Liver (tissue), 9 donors: Measurements from ENCODE around the gene TESK2. TPM values are rescaled to one million over a fixed set of nuclear protein-coding genes. Genes with fewer than 3 reads are reported as not detected.

ENCODE experiments used
- DNase-seq: peaks from one replicate; pipeline ENCODE4 v3.0.0-alpha.2; 2017; ENCODE audit warnings: low spot score
- H3K27ac ChIP-seq, 2 donors: one replicate each; pipeline ENCODE4 v1.7.0; 2013; ENCODE audit warnings: inconsistent platforms in 2 of 2, low read length in 2 of 2, control low read depth in 1 of 2, low read depth in 1 of 2, mild to moderate bottlenecking in 1 of 2
- H3K27me3 ChIP-seq, 4 donors: one replicate each; pipeline versions ENCODE4 v1.6.1 to v1.7.0; 2013; ENCODE audit warnings: low read length in 3 of 4, inconsistent platforms in 1 of 4, mild to moderate bottlenecking in 1 of 4, moderate library complexity in 1 of 4; ENCODE audit not compliant: control insufficient read depth in 4 of 4, insufficient read depth in 4 of 4
- H3K36me3 ChIP-seq, 4 donors: one replicate each; pipeline versions ENCODE4 v1.6.1 to v1.7.0; 2013; ENCODE audit warnings: low read length in 3 of 4, mild to moderate bottlenecking in 3 of 4, low read depth in 1 of 4, moderate library complexity in 1 of 4; ENCODE audit not compliant: control insufficient read depth in 4 of 4, insufficient read depth in 3 of 4
- H3K4me1 ChIP-seq, 4 donors: one replicate each; pipeline versions ENCODE4 v1.6.1 to v1.7.0; 2013; ENCODE audit warnings: low read length in 3 of 4, mild to moderate bottlenecking in 3 of 4, moderate library complexity in 1 of 4; ENCODE audit not compliant: control insufficient read depth in 4 of 4, insufficient read depth in 4 of 4
- H3K4me3 ChIP-seq, 3 donors: one replicate each; pipeline versions ENCODE4 v1.6.1 to v1.7.0; 2013; ENCODE audit warnings: low read length in 3 of 3, control low read depth in 1 of 3, low read depth in 1 of 3, mild to moderate bottlenecking in 1 of 3
- H3K9ac ChIP-seq, 2 donors: one replicate each; pipeline ENCODE4 v1.7.0; 2013; ENCODE audit warnings: low read length in 2 of 2, mild to moderate bottlenecking in 2 of 2, moderate library complexity in 2 of 2, control low read depth in 1 of 2, low read depth in 1 of 2
- H3K9me3 ChIP-seq, 4 donors: one replicate each; pipeline versions ENCODE4 v1.6.1 to v1.7.0; 2013; ENCODE audit warnings: low read length in 3 of 4; ENCODE audit not compliant: control insufficient read depth in 4 of 4
- ATF3 ChIP-seq: IDR thresholded peaks from 2 replicates; pipeline ENCODE4 v1.6.1; 2016; ENCODE audit warnings: antibody characterized with exemption
- CTCF ChIP-seq: fragments of 150-350 bp; IDR thresholded peaks from 2 replicates; pipeline ENCODE4 v1.5.1; 2017; ENCODE audit warnings: improper control_type of control experiment, low read depth, low read length; ENCODE audit not compliant: missing input control
- EGR1 ChIP-seq, 2 donors: IDR thresholded peaks; 2 replicates each; pipeline ENCODE4 v1.6.1; 2016 to 2018; ENCODE audit warnings: antibody characterized with exemption in 2 of 2, low read depth in 2 of 2
- FOXA1 ChIP-seq: IDR thresholded peaks from 2 replicates; pipeline ENCODE4 v1.6.1; 2016; ENCODE audit warnings: antibody characterized with exemption
- FOXA2 ChIP-seq: IDR thresholded peaks from 2 replicates; pipeline ENCODE4 v1.6.1; 2016; ENCODE audit warnings: antibody characterized with exemption
- GABPA ChIP-seq, 2 donors: IDR thresholded peaks in 1 of 2; conservative IDR thresholded peaks in 1 of 2; 2 replicates each; pipeline ENCODE4 v1.6.1; 2016; ENCODE audit warnings: antibody characterized with exemption in 2 of 2, mild to moderate bottlenecking in 1 of 2, moderate library complexity in 1 of 2
- HNF4A ChIP-seq, 2 donors: conservative IDR thresholded peaks; 2 replicates each; pipeline ENCODE4 v1.6.1; 2016; ENCODE audit warnings: antibody characterized with exemption in 2 of 2, mild to moderate bottlenecking in 2 of 2
- HNF4G ChIP-seq: IDR thresholded peaks from 2 replicates; pipeline ENCODE4 v1.6.1; 2016; ENCODE audit warnings: antibody characterized with exemption
- JUND ChIP-seq, 2 donors: IDR thresholded peaks; 2 replicates each; pipeline ENCODE4 v1.6.1; 2016; ENCODE audit warnings: antibody characterized with exemption in 2 of 2
- MAX ChIP-seq: IDR thresholded peaks from 2 replicates; pipeline ENCODE4 v1.6.1; 2016; ENCODE audit warnings: antibody characterized with exemption
- NR2F2 ChIP-seq: IDR thresholded peaks from 2 replicates; pipeline ENCODE4 v1.6.1; 2016; ENCODE audit warnings: antibody characterized with exemption
- RAD21 ChIP-seq, 2 donors: IDR thresholded peaks; 2 replicates each; pipeline ENCODE4 v1.6.1; 2016; ENCODE audit warnings: antibody characterized with exemption in 2 of 2, mild to moderate bottlenecking in 2 of 2
- RXRA ChIP-seq, 2 donors: IDR thresholded peaks; 2 replicates each; pipeline ENCODE4 v1.6.1; 2017 to 2018; ENCODE audit warnings: antibody characterized with exemption in 2 of 2, mild to moderate bottlenecking in 1 of 2
- SP1 ChIP-seq: IDR thresholded peaks from 2 replicates; pipeline ENCODE4 v1.6.1; 2018; ENCODE audit warnings: antibody characterized with exemption, mild to moderate bottlenecking
- TAF1 ChIP-seq: conservative IDR thresholded peaks from 2 replicates; pipeline ENCODE4 v1.6.1; 2016; ENCODE audit warnings: antibody characterized with exemption, mild to moderate bottlenecking
- YY1 ChIP-seq: IDR thresholded peaks from 2 replicates; pipeline ENCODE4 v1.6.1; 2016; ENCODE audit warnings: antibody characterized with exemption, mild to moderate bottlenecking
- ZBTB33 ChIP-seq: IDR thresholded peaks from 2 replicates; pipeline ENCODE4 v1.6.1; 2016; ENCODE audit warnings: antibody characterized with exemption
- WGBS: extraction: QIAGEN DNeasy Blood & Tissue Kit; methylation state at CpG from one replicate; pipeline ENCODE4 v1.1.7; 2013; 5-methylcytosine and 5-hydroxymethylcytosine counted together
- polyA plus RNA-seq, 2 donors: library from polyadenylated mRNA; stranded (reverse) in 1 of 2; unstranded in 1 of 2; fragments of 200-250 nt in 1 of 2; fragments of >200 nt in 1 of 2; fragmentation: Nextera tagmentation in 1 of 2; extraction: Ambion mirVana in 1 of 2; gene quantifications; one replicate each; pipeline versions ENCODE4 v1.2.1 to v1.2.3, GENCODE V29; 2013 to 2015
- total RNA-seq, 2 donors: library from RNA; depleted of rRNA; stranded (reverse); fragments of >200 nt; gene quantifications; one replicate each; pipeline ENCODE4 v1.2.3, GENCODE V29; 2014
- TF ChIP-seq, protein P1 (sequence below): IDR thresholded peaks from 2 replicates; pipeline ENCODE4 v1.6.1; 2016; ENCODE audit warnings: antibody characterized with exemption, mild to moderate bottlenecking
- donor health status: healthy.
- donor health status: healthy.
- donor health status: healthy.
- donor health status: healthy.
- donor health status: healthy.

The TESK2 gene
- total and polyA plus RNA-seq, 4 donors, result 2.4 to 8.2 (median 5.2) TPM

GRCh38 chr1:45321444-45321843 is 169.5 kb downstream of the TESK2 start:
- no peak overlapping the region for H3K9ac ChIP-seq
- H3K27me3 ChIP-seq, result no peaks in the 10 kb centered on the region
- no peak for DNase-seq
- 90% methylated on average over 5 of the region's 5 CpGs for WGBS
- H3K36me3 ChIP-seq, result no peaks in the 10 kb centered on the region
- H3K27ac ChIP-seq, result no peak overlapping the region
- H3K9me3 ChIP-seq, result no peaks in the 10 kb centered on the region
- H3K4me3 ChIP-seq, result no peak overlapping the region
- no peak for TF ChIP-seq EGR1 (IDR thresholded peaks at IDR 0.05; ENCODE audit: low read depth in 2 of 2)
- no peak for TF ChIP-seq TAF1
- TF ChIP-seq ATF3, result no peak
- TF ChIP-seq HNF4A (conservative IDR thresholded peaks at IDR 0.05), result no peak
- TF ChIP-seq JUND (IDR thresholded peaks at IDR 0.05), result no peak
- TF ChIP-seq SP1, result no peak
- TF ChIP-seq RAD21 (IDR thresholded peaks at IDR 0.05), result no peak
- TF ChIP-seq YY1, result no peak
- no peak for TF ChIP-seq GABPA (IDR thresholded peaks at IDR 0.05 in 1 of 2, conservative IDR thresholded peaks at IDR 0.05 in 1 of 2)
- H3K4me1 ChIP-seq, result peaks cover 0 to under 1% (median under 1%) of the 10 kb centered on the region in 4 donors

DNA sequence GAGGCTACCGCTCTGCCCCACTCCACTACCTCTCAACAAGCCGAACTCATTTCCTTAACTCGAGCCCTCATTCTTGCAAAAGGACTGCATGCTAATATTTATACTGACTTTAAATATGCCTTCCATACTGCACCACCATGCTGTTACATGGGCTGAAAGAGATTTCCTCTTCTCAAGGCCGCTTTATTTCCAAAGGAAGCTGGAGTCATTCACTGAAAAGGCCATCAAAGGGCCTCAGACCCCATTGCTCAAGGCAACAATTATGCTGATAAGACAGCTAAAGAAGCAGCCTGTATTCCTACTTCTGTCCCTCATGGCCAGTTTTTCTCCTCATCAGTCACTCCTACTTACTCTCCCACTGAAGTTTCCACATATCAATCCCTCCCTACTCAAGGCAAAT is 171.2 kb downstream of the TESK2 start:
- TF ChIP-seq MAX (no peak), FOXA1 (no peak), GABPA (IDR thresholded peaks at IDR 0.05 in 1 of 2, conservative IDR thresholded peaks at IDR 0.05 in 1 of 2) (no peak), SP1 (no peak), HNF4A (conservative IDR thresholded peaks at IDR 0.05) (no peak), EGR1 (IDR thresholded peaks at IDR 0.05; ENCODE audit: low read depth in 2 of 2) (no peak), TAF1 (no peak), NR2F2 (no peak), ZBTB33 (no peak), ATF3 (no peak), FOXA2 (no peak), RAD21 (IDR thresholded peaks at IDR 0.05) (no peak), JUND (IDR thresholded peaks at IDR 0.05) (no peak), HNF4G (no peak), RXRA (IDR thresholded peaks at IDR 0.05) (no peak), YY1 (no peak), CTCF (no peak)
- TF ChIP-seq, protein P1, sequence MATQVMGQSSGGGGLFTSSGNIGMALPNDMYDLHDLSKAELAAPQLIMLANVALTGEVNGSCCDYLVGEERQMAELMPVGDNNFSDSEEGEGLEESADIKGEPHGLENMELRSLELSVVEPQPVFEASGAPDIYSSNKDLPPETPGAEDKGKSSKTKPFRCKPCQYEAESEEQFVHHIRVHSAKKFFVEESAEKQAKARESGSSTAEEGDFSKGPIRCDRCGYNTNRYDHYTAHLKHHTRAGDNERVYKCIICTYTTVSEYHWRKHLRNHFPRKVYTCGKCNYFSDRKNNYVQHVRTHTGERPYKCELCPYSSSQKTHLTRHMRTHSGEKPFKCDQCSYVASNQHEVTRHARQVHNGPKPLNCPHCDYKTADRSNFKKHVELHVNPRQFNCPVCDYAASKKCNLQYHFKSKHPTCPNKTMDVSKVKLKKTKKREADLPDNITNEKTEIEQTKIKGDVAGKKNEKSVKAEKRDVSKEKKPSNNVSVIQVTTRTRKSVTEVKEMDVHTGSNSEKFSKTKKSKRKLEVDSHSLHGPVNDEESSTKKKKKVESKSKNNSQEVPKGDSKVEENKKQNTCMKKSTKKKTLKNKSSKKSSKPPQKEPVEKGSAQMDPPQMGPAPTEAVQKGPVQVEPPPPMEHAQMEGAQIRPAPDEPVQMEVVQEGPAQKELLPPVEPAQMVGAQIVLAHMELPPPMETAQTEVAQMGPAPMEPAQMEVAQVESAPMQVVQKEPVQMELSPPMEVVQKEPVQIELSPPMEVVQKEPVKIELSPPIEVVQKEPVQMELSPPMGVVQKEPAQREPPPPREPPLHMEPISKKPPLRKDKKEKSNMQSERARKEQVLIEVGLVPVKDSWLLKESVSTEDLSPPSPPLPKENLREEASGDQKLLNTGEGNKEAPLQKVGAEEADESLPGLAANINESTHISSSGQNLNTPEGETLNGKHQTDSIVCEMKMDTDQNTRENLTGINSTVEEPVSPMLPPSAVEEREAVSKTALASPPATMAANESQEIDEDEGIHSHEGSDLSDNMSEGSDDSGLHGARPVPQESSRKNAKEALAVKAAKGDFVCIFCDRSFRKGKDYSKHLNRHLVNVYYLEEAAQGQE, result no peak
- WGBS, result 90% methylated on average over 4 of the region's 4 CpGs
- Histone ChIP-seq H3K27me3 (no peaks in the 10 kb centered on the region), H3K9me3 (no peaks in the 10 kb centered on the region), H3K9ac (no peak overlapping the region), H3K27ac (no peak overlapping the region), H3K36me3 (no peaks in the 10 kb centered on the region), H3K4me1 (no peaks in the 10 kb centered on the region), H3K4me3 (no peak overlapping the region)
- DNase-seq, result no peak
